Colonic mucosa (tissue), 4 donors: ENCODE measurements around the gene QRFP. TPM values are rescaled to one million over a fixed set of nuclear protein-coding genes. Genes with fewer than 3 reads are reported as not detected.

Source experiments
- DNase-seq: peaks from one replicate; pipeline ENCODE4 v3.0.0-alpha.2; 2020
- H3K27ac ChIP-seq: fragments of 200-600 bp; one replicate; pipeline ENCODE4 v1.8.0; 2021
- H3K27me3 ChIP-seq: fragments of 200-600 bp; one replicate; pipeline ENCODE4 v1.8.0; 2021
- H3K36me3 ChIP-seq: fragments of 200-600 bp; one replicate; pipeline ENCODE4 v1.8.0; 2021
- H3K4me1 ChIP-seq: fragments of 200-600 bp; one replicate; pipeline ENCODE4 v1.8.0; 2021; ENCODE audit warnings: mild to moderate bottlenecking
- H3K4me3 ChIP-seq: fragments of 200-600 bp; one replicate; pipeline ENCODE4 v1.8.0; 2021
- H3K9ac ChIP-seq, 2 donors: one replicate each; pipeline ENCODE4 v1.7.0; 2013; ENCODE audit warnings: control low read depth in 2 of 2, low read depth in 2 of 2, low read length in 2 of 2
- H3K9me3 ChIP-seq: fragments of 200-600 bp; one replicate; pipeline ENCODE4 v1.8.0; 2021
- intact Hi-C: fragments of 100-400 bp; cut with DNase I; formaldehyde crosslinking; loops from one replicate; pipeline ENCODE4 v1.14.1; 2022
- total RNA-seq, 2 donors: library from RNA; stranded (reverse); fragmentation: NEBNext Ultra II Directional in 1 of 2; extraction: Animal tissue kit (Norgen Biotek cat#: 25700) in 1 of 2; gene quantifications; one replicate each; pipeline ENCODE4 v1.2.1, GENCODE V29; 2021
- TF ChIP-seq, protein P1 (sequence below): fragments of 200-600 bp; IDR thresholded peaks from one replicate; pipeline ENCODE4 v1.8.0; 2022; ENCODE audit warnings: antibody characterized with exemption, mild to moderate bottlenecking
- donor health status: healthy.
- donor health status: DM: no; HTN: no; CAD: no.
- donor health status: DM: no; HTN: no; CAD: no.

The QRFP gene, protein sequence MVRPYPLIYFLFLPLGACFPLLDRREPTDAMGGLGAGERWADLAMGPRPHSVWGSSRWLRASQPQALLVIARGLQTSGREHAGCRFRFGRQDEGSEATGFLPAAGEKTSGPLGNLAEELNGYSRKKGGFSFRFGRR
- under 1 TPM in 1 of 2 donors, not detected in 1; 0.77 TPM for total RNA-seq

DNA sequence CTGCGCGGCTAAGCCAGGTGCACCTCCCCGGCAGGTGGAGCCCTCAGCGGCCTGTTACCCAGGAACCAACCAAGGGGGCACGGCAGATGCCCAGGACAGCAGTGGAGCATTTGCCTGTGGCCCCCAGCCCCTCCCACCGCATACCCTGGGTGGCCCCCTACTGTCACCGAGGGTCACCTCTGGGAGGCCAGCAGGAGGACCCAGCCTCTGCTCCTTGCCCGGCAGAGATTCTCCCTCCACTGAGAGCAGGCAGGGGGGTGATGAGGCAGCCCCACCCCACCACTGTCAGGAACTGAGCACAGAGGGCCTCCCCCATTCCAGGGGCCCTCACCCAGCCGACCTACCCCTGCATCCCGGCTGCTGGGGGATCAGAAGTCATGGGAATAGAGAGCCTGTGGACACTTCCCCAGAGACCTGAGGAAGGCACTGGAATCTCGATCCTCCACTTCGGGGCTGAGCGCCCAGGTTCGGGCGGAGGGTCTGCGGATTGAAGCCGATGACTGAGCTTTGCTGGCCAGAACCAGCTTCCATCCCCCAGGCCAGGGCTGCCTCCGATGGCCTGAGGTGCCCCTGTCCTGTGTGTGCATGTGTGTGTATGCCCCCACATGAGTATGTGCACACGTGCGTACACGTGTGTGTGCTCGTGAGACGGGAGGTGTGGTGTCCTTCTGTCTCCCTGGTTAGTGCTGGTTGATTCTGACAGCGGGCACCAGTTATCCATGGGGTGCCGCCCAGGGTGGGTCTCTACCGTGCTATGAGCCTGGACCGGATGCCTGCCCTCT, at the start of gene QRFP:
Gene QRFP (minus strand): TSS at position 580 of the 782 bp plus-strand sequence. CDS start 2,974 bp downstream, outside the sequence.
- TF ChIP-seq, protein P1, sequence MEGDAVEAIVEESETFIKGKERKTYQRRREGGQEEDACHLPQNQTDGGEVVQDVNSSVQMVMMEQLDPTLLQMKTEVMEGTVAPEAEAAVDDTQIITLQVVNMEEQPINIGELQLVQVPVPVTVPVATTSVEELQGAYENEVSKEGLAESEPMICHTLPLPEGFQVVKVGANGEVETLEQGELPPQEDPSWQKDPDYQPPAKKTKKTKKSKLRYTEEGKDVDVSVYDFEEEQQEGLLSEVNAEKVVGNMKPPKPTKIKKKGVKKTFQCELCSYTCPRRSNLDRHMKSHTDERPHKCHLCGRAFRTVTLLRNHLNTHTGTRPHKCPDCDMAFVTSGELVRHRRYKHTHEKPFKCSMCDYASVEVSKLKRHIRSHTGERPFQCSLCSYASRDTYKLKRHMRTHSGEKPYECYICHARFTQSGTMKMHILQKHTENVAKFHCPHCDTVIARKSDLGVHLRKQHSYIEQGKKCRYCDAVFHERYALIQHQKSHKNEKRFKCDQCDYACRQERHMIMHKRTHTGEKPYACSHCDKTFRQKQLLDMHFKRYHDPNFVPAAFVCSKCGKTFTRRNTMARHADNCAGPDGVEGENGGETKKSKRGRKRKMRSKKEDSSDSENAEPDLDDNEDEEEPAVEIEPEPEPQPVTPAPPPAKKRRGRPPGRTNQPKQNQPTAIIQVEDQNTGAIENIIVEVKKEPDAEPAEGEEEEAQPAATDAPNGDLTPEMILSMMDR = no peak
- no peak within 1 kb of the TSS for H3K4me3 ChIP-seq
- no peaks in the 10 kb centered on the region for H3K4me1 ChIP-seq
- peak; percentile 42 for DNase-seq
- H3K36me3 ChIP-seq = no peaks in the 10 kb centered on the region
- no peak within 1 kb of the TSS for H3K9ac ChIP-seq
- intact Hi-C loops = loop anchor here (10.0 kb wide), 1 partner anchor 98 kb away; no protein-coding TSS in a partner anchor
- no peak within 1 kb of the TSS for H3K27ac ChIP-seq
- H3K27me3 ChIP-seq = no peaks in the 10 kb centered on the region
- no peaks in the 10 kb centered on the region for H3K9me3 ChIP-seq

DNA sequence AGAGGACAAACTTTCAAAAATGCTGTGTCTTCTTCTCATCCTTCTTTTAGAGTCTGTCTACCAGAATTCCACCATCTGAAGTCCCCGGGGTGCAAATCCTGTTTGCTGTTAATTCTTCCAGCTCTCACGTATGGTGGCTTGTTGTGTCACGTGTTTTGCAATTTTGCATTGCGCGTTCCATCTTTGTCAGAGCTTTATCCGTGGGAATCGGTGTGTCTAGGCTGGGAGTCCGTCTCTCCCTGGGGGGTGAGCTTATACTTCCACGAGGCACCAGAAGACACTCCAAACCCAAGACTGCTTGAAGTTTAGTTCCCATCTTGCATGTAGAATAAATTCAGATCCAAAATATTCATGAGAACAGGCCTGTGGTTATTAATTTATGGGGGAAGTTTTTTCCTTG, 48.6 kb upstream of the QRFP start:
- intact Hi-C loops = no loop called here
- Histone ChIP-seq H3K27me3 (peaks cover 8% of the 10 kb centered on the region), H3K9ac (no peak overlapping the region), H3K27ac (no peak overlapping the region), H3K9me3 (no peaks in the 10 kb centered on the region), H3K4me1 (peaks cover 6% of the 10 kb centered on the region), H3K36me3 (no peaks in the 10 kb centered on the region), H3K4me3 (no peak overlapping the region)
- TF ChIP-seq, protein P1 = no peak
- no peak for DNase-seq

DNA sequence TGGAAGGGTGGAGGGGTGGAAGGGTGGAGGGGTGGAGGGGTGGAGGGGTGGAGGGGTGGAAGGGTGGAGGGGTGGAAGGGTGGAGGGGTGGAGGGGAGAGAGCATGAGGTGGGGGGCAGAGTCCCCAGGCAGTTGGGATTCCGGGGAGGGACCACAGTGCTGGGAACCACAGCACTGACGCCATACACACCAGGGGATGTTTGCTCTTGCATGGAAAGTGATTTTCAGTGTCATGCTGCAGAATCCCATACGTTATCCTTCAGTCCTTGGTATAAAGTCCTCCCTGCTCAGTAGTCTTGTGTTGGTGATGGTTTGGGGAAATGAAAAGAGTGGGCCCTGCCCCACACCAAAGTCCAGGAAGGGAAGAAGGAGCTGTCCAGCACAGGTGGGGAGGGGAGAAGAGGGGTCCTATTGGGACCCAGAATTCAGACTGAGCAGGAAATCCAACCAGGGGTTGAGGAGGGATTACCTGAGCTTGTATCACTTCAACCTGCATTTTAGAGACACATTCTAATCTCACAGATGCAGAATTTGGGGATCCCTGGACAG, 48.0 kb upstream of the QRFP start:
- Histone ChIP-seq H3K9ac (no peak overlapping the region), H3K4me3 (no peak overlapping the region), H3K4me1 (peaks cover 6% of the 10 kb centered on the region), H3K9me3 (no peaks in the 10 kb centered on the region), H3K36me3 (no peaks in the 10 kb centered on the region), H3K27me3 (peaks cover 13% of the 10 kb centered on the region), H3K27ac (no peak overlapping the region)
- intact Hi-C loops = loop anchor here (5.0 kb wide), 4 partner anchors 52 to 242 kb away; no protein-coding TSS in a partner anchor
- TF ChIP-seq, protein P1 = no peak
- no peak for DNase-seq

DNA sequence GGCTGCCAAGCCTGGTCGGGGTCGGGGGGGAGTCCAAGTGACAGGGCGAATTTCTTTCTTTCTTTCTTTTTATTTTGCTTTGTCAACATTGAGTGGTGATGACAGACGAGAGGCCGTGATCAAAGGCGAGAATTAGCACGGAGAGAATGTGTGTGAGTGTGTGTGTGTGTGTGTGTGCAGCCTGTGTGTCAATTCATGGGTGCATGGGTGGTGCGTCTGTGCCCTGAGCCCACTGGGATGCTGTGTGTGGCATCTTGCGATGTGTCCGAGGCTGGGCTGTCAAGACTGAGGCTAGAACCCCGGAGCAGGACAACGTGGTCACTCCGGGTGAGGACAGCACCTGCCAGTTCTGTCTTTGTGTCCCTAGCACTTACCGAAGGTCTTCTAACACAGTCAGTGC, 47.2 kb upstream of the QRFP start:
- peaks cover 6% of the 10 kb centered on the region for H3K4me1 ChIP-seq
- no peak overlapping the region for H3K4me3 ChIP-seq
- no peak overlapping the region for H3K9ac ChIP-seq
- no peak for DNase-seq
- intact Hi-C loops = loop anchor here (5.0 kb wide), 4 partner anchors 51 to 241 kb away; no protein-coding TSS in a partner anchor
- H3K9me3 ChIP-seq = no peaks in the 10 kb centered on the region
- H3K27me3 ChIP-seq = peaks cover 22% of the 10 kb centered on the region
- TF ChIP-seq, protein P1 = no peak
- no peak overlapping the region for H3K27ac ChIP-seq
- no peaks in the 10 kb centered on the region for H3K36me3 ChIP-seq

DNA sequence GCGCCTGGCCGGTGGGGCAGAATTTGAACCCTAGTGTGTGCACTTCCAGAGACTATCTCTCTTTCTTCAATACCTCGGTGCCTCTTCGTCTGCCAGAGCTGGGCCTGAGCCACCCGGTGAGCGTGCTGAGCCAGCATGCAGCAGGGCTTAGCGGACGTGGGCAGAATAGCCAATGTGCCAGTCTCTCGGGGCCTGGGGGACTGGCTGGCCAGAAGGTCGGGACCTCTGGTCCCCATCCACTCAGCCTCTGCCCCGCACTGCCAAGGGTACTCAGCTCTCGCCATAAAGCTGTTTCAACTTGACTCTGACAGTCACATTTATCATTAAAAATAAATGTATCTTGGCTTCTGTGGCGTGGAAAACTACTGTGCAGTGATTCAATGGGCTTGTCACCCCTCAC, 46.6 kb upstream of the QRFP start:
- intact Hi-C loops = loop anchor here (5.0 kb wide), 4 partner anchors 51 to 241 kb away; no protein-coding TSS in a partner anchor
- no peak overlapping the region for H3K9ac ChIP-seq
- no peak for DNase-seq
- H3K9me3 ChIP-seq = no peaks in the 10 kb centered on the region
- H3K4me1 ChIP-seq = peaks cover 7% of the 10 kb centered on the region
- no peak overlapping the region for H3K27ac ChIP-seq
- no peaks in the 10 kb centered on the region for H3K36me3 ChIP-seq
- TF ChIP-seq, protein P1 = no peak
- H3K4me3 ChIP-seq = no peak overlapping the region
- peaks cover 25% of the 10 kb centered on the region for H3K27me3 ChIP-seq
